Astrocyte of the spinal cord (primary cell): Measurements from ENCODE around the gene R3HDML.
A peak's percentile ranks its signal among the peaks of the same experiment; 100 is the strongest.
"Not testable (repeated sequence)": the region's sequence is repeated elsewhere in the genome, so short reads cannot be mapped to it uniquely, and the experiment has no call there.

Experiments used
- DNase-seq: peaks from one replicate; pipeline ENCODE4 v3.0.0; 2011; ENCODE audit warnings: low read depth, low spot score
- H3K4me3 ChIP-seq: 2 replicates; pipeline ENCODE4 v1.5.1; 2011; ENCODE audit warnings: low read depth, mild to moderate bottlenecking, low read length, moderate library complexity
- in situ Hi-C: cut with HindIII; loops from 2 replicates; pipeline ENCODE4 v1.10.0; 2017; ENCODE audit warnings: low sequenced_read_pairs
- TF ChIP-seq, protein P1 (sequence below): IDR thresholded peaks from 2 replicates; pipeline ENCODE4 v1.5.1; 2012; ENCODE audit warnings: low read depth, mild to moderate bottlenecking, low read length, inconsistent platforms

The R3HDML gene

DNA sequence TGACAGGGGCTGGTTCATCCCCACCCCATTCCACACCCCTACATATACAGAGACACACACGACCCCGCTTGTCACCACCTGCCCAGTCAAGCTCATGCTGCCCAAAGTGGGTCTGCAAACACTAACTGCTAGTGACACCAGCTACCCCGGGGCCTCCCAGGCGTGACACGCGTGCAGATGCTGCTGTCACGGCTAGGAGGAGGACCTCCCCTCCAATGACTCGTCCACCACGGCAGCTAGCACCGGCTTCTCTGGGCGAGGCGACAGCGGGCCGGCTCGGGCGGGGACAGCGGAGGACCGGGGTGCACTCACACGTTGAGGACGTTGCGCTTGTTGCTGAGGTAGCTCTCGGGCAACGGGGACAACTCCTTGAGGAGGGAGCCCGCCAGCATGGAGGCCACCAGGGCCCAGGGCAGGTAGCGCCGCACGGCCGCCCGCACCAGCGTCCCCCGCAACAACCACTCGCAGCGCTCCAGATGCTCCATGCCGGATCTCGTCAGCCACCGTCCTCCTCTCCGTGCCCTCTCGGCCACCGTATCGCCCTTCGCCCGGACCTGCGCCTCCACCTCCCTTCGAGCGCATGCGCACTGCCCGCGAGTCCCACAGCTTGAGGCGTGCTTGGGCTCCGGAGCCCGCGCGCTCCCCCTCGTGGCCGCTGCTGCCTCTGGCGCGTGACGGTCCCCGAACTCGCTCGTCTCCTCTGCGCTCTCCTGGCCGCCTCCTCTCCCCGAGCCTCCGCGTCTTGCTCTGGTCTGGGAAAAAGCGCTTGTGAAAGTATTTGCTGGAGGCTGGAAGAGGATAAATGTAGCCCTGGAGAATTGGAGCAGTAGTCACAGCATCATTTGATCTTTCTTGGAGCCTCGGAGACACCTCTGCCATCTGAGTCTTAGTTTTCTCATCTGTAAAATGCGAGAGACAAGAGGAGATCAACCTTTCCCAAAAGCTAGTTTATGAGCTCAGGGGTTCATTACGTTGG, 25.9 kb upstream of the R3HDML start, which contains the start of gene FITM2:
Gene FITM2 (minus strand): TSS at position 539 of the 976 bp plus-strand sequence. CDS start 54 bp downstream, at position 485.
- peak; percentile 95 for DNase-seq
- H3K4me3 ChIP-seq: peak within 1 kb of the TSS; percentile 94
- TF ChIP-seq, protein P1, sequence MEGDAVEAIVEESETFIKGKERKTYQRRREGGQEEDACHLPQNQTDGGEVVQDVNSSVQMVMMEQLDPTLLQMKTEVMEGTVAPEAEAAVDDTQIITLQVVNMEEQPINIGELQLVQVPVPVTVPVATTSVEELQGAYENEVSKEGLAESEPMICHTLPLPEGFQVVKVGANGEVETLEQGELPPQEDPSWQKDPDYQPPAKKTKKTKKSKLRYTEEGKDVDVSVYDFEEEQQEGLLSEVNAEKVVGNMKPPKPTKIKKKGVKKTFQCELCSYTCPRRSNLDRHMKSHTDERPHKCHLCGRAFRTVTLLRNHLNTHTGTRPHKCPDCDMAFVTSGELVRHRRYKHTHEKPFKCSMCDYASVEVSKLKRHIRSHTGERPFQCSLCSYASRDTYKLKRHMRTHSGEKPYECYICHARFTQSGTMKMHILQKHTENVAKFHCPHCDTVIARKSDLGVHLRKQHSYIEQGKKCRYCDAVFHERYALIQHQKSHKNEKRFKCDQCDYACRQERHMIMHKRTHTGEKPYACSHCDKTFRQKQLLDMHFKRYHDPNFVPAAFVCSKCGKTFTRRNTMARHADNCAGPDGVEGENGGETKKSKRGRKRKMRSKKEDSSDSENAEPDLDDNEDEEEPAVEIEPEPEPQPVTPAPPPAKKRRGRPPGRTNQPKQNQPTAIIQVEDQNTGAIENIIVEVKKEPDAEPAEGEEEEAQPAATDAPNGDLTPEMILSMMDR: peak; percentile 96
- in situ Hi-C loops: no loop called here

DNA sequence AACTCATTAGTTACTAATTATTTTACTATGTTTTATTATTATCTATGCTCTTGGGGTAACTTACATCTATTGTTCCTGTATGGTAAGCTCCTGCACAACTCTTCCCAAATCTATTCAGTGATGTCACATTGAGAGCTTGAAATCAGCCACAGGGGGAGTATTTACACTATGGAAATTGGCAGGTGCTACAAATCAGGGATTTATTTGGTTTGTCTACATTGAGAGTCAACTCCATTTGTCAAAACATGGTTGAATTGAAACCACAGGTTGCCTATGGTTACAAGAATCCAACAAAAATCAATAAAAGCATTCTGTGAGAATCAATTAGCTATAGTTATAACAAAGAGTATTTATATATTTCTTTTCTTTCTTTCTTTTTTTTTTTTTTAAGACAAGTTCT, 22.0 kb upstream of the R3HDML start:
- in situ Hi-C loops: no loop called here
- no peak for DNase-seq
- no peak overlapping the region for H3K4me3 ChIP-seq
- TF ChIP-seq, protein P1: no peak

DNA sequence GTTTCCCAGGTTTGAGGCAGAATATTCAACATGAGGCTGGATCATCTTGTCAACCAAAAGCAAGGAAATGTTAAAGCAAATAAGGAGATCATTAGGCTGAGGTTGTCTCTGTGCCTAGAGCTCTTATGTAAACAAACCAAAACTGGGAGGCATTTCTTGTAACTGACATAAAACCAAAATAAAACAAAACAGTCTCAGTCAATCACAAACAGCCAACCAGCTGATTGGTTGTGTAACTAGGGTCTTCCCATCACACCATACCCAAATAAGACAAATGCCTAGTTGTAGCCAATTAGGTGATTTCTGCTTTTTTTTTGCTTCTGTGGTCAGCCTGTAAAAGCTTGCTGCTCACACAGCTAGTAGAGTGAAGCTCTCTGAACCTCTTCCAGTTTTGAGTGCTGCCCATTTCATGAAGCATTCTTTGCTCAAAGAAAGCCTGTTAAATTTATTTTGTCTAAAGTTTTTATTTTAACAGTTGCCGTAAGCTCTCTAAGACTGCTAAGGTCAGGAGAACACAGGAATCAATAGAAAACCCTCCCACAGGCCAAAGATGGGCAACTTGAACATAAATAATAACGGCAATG, 16.9 kb upstream of the R3HDML start:
- TF ChIP-seq, protein P1: no peak
- in situ Hi-C loops: no loop called here
- DNase-seq: no peak
- no peak overlapping the region for H3K4me3 ChIP-seq

DNA sequence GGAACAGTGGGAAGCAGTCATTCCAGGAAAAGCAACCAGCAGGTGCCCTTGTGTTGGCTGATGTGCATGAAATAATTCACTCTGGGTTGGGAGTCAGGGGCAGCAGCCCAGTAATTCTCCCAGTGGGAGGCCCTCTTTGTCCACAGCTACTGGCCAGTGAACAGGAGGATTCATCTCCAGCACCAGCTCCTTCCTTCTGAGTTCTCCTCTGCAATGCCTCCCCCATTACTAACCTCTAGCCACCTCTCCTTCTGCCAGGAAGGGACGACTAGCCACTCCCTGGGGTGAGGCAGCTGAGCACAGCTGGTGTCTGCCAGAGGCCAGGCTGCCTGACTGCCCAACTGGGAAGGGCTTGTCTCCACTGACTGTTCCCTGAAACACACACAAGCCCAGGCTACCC, 12.5 kb upstream of the R3HDML start:
- in situ Hi-C loops: no loop called here
- TF ChIP-seq, protein P1: no peak
- peak; percentile 36 for DNase-seq
- no peak overlapping the region for H3K4me3 ChIP-seq

DNA sequence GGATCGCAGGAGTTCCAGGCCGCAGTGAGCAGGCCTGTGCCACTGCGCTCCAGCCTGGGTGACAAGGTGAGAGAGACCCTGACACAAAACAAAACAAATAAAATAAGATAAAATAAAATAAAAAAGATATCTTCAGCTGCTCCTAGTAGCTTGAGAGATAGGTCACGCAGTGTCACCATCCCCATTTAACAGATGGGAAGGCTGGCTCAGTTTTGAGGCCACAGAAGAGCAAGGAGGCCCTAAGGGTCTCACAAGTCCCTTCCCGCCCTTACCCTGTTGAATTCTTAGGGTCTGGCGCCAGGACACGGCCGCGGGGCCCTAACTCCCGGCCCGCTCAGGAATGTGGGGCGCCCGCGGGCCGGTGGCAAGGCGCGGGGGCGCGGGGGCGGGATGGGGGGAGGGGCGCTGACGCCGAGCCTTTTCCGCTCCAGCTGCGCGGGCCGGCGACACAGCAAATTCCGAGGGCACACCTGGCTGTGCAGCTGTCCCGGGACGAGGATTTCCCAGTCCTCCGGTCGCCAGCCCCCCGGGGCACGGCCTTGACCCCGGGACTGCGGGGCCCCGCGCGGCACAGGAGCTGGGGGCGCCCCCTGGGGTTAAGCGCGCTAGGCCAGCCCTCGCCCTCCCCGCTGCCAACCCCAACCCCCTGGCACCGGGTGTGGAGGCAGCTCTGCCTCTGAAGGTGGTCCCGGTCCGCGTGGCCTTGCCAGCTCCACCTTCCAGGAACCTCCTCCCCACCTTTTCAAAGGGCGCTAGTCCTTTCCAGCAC, 10.3 kb upstream of the R3HDML start:
- no peak overlapping the region for H3K4me3 ChIP-seq
- TF ChIP-seq, protein P1: no peak
- no peak for DNase-seq
- in situ Hi-C loops: no loop called here

GRCh38 chr20:44327748-44328147, 9.1 kb upstream of the R3HDML start:
- DNase-seq, in situ Hi-C loops: not testable (repeated sequence)

More at GRCh38 chr20:44327748-44328147, 9.1 kb upstream of the R3HDML start:
- not testable (repeated sequence) for H3K4me3 ChIP-seq
